Upper lobe of left lung (tissue), 6 donors: ENCODE measurements around the gene METTL14. TPM values are rescaled to one million over a fixed set of nuclear protein-coding genes. Genes with fewer than 3 reads are reported as not detected.

ENCODE experiments used
- ATAC-seq, 2 donors: fragments of 200-7000 bp; cut with Tn5 transposase; one replicate each; pipeline ENCODE4 v1.9.1; 2022; ENCODE audit warnings: mild to moderate bottlenecking in 2 of 2, moderate library complexity in 2 of 2; ENCODE audit not compliant: low FRiP score in 2 of 2
- DNase-seq, 2 donors: peaks; one replicate each; pipeline ENCODE4 v3.0.0-alpha.2; 2019 to 2020
- H3K27ac ChIP-seq, 4 donors: fragments of 200-600 bp; sonication (generic); one replicate each; pipeline ENCODE4 v1.5.1; 2016 to 2019
- H3K27me3 ChIP-seq, 4 donors: fragments of 200-600 bp; sonication (generic); one replicate each; pipeline ENCODE4 v1.5.1; 2017 to 2019
- H3K36me3 ChIP-seq, 4 donors: fragments of 200-600 bp; sonication (generic); one replicate each; pipeline ENCODE4 v1.5.1; 2016 to 2019
- H3K4me1 ChIP-seq, 4 donors: fragments of 200-600 bp; sonication (generic); one replicate each; pipeline ENCODE4 v1.5.1; 2018 to 2019
- H3K4me3 ChIP-seq, 4 donors: fragments of 200-600 bp; sonication (generic); one replicate each; pipeline ENCODE4 v1.5.1; 2017 to 2019; ENCODE audit warnings: mild to moderate bottlenecking in 2 of 4, moderate library complexity in 1 of 4
- H3K9me3 ChIP-seq, 4 donors: fragments of 200-600 bp; sonication (generic); one replicate each; pipeline ENCODE4 v1.5.1; 2018 to 2019
- EP300 ChIP-seq, 4 donors: sonication (generic); formaldehyde crosslinking; IDR thresholded peaks; one replicate each; pipeline ENCODE4 v1.5.1; 2017; ENCODE audit warnings: antibody characterized with exemption in 4 of 4, control low read depth in 2 of 4
- POLR2A ChIP-seq, 4 donors: fragments of 450-650 bp; IDR thresholded peaks; one replicate each; pipeline ENCODE4 v1.5.1; 2016 to 2017; ENCODE audit warnings: antibody characterized with exemption in 4 of 4, mild to moderate bottlenecking in 2 of 4
- POLR2AphosphoS5 ChIP-seq, 2 donors: sonication (generic); formaldehyde crosslinking; IDR thresholded peaks; one replicate each; pipeline ENCODE4 v1.5.1; 2017; ENCODE audit warnings: antibody characterized with exemption in 2 of 2
- WGBS, 2 donors: methylation state at CpG; one replicate each; pipeline ENCODE4 v1.1.5; 2017 to 2018; 5-methylcytosine and 5-hydroxymethylcytosine counted together
- total RNA-seq, 6 donors: library from RNA; depleted of rRNA in 4 of 6; stranded (reverse); fragments of >200 nt in 4 of 6; gene quantifications; one replicate each; pipeline versions ENCODE4 v1.1.0 to v1.2.1, GENCODE V29; 2016 to 2021
- TF ChIP-seq, protein P1 (sequence below), 6 experiments: fragments of 450-650 bp in 4 of 6; fragments of 200-600 bp in 2 of 6; sonication (generic) in 2 of 6; IDR thresholded peaks; one replicate each; pipeline ENCODE4 v1.5.1; 2016 to 2019; ENCODE audit warnings: antibody characterized with exemption in 6 of 6
- donor health status: DM: no; HTN: no; CAD: no; lungs with moderate emphysema.
- donor health status: DM: no; HTN: yes; CAD: no; lungs with severe emphysema.

The METTL14 gene
- total RNA-seq, 6 donors from 2014 or later, result 24.7 to 58.7 (median 38.3) TPM

- Histone ChIP-seq H3K9me3 (no peaks in the 10 kb centered on the region), H3K27ac (no peak overlapping the region), H3K27me3 (no peaks in the 10 kb centered on the region), H3K4me3 (no peak overlapping the region), H3K4me1 (no peaks in the 10 kb centered on the region), H3K36me3 (peaks cover 8 to 73% (median 40%) of the 10 kb centered on the region in 4 donors)
- TF ChIP-seq EP300 (IDR thresholded peaks at IDR 0.05) (no peak), POLR2AphosphoS5 (IDR thresholded peaks at IDR 0.05) (no peak), POLR2A (IDR thresholded peaks at IDR 0.05) (no peak)
- TF ChIP-seq, protein P1, sequence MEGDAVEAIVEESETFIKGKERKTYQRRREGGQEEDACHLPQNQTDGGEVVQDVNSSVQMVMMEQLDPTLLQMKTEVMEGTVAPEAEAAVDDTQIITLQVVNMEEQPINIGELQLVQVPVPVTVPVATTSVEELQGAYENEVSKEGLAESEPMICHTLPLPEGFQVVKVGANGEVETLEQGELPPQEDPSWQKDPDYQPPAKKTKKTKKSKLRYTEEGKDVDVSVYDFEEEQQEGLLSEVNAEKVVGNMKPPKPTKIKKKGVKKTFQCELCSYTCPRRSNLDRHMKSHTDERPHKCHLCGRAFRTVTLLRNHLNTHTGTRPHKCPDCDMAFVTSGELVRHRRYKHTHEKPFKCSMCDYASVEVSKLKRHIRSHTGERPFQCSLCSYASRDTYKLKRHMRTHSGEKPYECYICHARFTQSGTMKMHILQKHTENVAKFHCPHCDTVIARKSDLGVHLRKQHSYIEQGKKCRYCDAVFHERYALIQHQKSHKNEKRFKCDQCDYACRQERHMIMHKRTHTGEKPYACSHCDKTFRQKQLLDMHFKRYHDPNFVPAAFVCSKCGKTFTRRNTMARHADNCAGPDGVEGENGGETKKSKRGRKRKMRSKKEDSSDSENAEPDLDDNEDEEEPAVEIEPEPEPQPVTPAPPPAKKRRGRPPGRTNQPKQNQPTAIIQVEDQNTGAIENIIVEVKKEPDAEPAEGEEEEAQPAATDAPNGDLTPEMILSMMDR (IDR thresholded peaks at IDR 0.05), result no peak
- DNase-seq (no peak), ATAC-seq (no peak)
Measured at GRCh38 chr4:118742050-118742449, 56.9 kb downstream of the METTL14 start.

- Histone ChIP-seq H3K9me3 (no peaks in the 10 kb centered on the region), H3K36me3 (peaks cover 8 to 67% (median 31%) of the 10 kb centered on the region in 4 donors), H3K27me3 (no peaks in the 10 kb centered on the region), H3K4me1 (no peaks in the 10 kb centered on the region), H3K27ac (no peak overlapping the region), H3K4me3 (no peak overlapping the region)
- TF ChIP-seq EP300 (IDR thresholded peaks at IDR 0.05) (no peak), POLR2AphosphoS5 (IDR thresholded peaks at IDR 0.05) (no peak), POLR2A (IDR thresholded peaks at IDR 0.05) (no peak)
- TF ChIP-seq, protein P1 (IDR thresholded peaks at IDR 0.05), result no peak
- WGBS, 2 donors, result 73 to 81% methylated on average over 4 of the region's 4 CpGs
- DNase-seq, result no peak
- no peak for ATAC-seq
Measured at GRCh38 chr4:118743867-118744266, 58.7 kb downstream of the METTL14 start.

DNA sequence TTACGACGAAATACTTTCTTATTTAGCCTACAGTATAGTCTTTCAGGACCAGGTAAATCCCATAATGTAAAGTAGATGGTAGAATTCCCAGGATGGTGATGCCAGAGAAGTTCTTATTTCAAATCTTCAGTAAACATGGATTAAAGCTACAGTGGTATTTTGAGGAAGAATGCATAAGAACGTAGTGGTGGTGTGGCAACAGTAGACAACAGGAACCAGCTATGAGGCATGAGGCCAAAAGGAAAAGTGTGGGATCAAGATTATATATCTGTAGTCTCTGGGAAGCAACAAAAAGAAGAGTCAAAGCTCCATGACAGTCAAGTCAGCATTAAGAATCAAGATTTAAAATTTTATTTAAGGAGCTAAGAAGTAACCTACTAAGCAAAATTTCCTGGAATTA lies 60.2 kb downstream of the METTL14 start:
- Histone ChIP-seq H3K36me3 (peaks cover 2 to 66% (median 20%) of the 10 kb centered on the region in 4 donors), H3K27ac (no peak overlapping the region), H3K9me3 (no peaks in the 10 kb centered on the region), H3K4me1 (no peaks in the 10 kb centered on the region), H3K27me3 (no peaks in the 10 kb centered on the region), H3K4me3 (no peak overlapping the region)
- WGBS, 2 donors, result 69 to 75% methylated on average over 3 of the region's 3 CpGs
- TF ChIP-seq EP300 (IDR thresholded peaks at IDR 0.05), result no peak
- TF ChIP-seq, protein P1 (IDR thresholded peaks at IDR 0.05), result no peak
- DNase-seq (no peak), ATAC-seq (no peak)

DNA sequence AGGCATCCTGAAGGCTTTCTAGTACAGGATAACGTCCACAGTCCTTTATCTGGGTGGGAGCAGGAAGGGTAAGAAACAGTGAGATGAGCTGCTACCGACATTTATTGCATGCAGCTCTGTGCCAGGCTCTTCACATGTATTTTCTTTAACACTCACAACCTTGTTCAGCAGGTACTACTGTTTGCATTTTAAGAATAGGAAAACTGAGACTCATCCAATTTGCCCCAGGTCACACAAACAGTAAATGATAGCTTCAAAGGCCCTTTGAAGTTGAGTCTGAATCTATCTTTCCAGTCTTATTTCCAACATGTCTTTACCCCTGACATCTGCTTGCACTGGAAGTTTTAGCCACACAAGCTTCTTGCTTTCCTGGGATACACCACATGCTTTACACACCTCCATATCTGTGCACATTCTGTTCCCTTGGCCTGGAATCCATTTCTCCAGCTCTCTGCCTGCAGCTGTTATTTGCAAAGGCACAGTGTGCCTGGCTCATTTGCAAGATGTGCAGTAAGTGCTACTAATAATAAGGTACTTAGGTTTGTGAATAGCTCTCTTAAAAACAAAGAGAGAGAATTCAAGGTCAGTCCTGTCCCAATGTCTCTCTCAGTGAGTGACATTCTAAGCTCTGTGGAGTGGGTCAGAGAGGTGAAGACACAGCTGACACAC lies 61.2 kb downstream of the METTL14 start:
- H3K36me3 ChIP-seq, result peaks cover 3 to 71% (median 27%) of the 10 kb centered on the region in 4 donors
- H3K27me3 ChIP-seq, result no peaks in the 10 kb centered on the region
- peak in 1 of 2 donors; percentile 41 for DNase-seq
- WGBS, 2 donors, result 28 to 35% methylated on average over 2 of the region's 2 CpGs
- H3K9me3 ChIP-seq, result no peaks in the 10 kb centered on the region
- peak in 1 of 2 donors; percentile 73 for ATAC-seq
- TF ChIP-seq POLR2AphosphoS5 (IDR thresholded peaks at IDR 0.05) (no peak), EP300 (IDR thresholded peaks at IDR 0.05) (peak in 1 of 4 donors; percentile 20)
- peak overlapping the region in 1 of 4 donors; percentile 8 for H3K27ac ChIP-seq
- no peaks in the 10 kb centered on the region for H3K4me1 ChIP-seq
- H3K4me3 ChIP-seq, result no peak overlapping the region

DNA sequence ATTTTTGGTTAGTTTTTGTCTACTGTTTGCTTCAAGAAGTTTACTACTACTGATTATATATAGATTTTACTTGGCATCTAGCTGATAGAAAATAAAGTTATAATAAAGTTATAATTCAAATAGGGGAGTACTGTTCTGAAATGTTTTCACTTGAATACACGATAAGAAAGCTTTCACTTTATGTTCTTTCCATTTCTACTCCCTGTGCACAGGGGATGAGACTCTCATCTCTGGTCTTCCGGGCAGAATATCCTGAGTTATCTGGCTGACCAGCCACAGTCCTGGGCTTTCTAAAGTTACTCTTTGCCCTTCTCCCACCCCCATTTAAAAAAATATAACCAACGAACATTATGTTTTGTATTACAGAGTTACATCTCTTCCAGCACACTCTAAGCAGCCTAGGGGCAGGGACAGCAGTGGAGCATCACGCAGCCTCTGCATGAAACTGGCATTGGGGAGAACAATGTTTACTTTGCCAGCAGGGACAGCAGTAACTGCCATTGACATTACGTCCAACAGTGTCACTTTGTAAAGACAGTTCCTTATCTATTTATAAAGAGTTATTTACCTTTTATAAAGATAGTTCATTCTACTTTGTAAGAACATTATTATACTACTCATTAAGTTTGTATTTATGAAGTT lies 64.3 kb downstream of the METTL14 start:
- DNase-seq, result no peak
- Histone ChIP-seq H3K27me3 (no peaks in the 10 kb centered on the region), H3K4me3 (no peak overlapping the region), H3K36me3 (peaks cover 4 to 70% (median 21%) of the 10 kb centered on the region in 4 donors), H3K27ac (no peak overlapping the region), H3K4me1 (no peaks in the 10 kb centered on the region), H3K9me3 (no peaks in the 10 kb centered on the region)
- TF ChIP-seq POLR2A (IDR thresholded peaks at IDR 0.05) (no peak), EP300 (IDR thresholded peaks at IDR 0.05) (no peak), POLR2AphosphoS5 (IDR thresholded peaks at IDR 0.05) (no peak)
- TF ChIP-seq, protein P1 (IDR thresholded peaks at IDR 0.05), result no peak
- 89 to 93% methylated on average over 5 of the region's 5 CpGs for WGBS, 2 donors
- no peak for ATAC-seq
